GM19099 (cell line): ENCODE measurements around the gene SYTL1.

Experiments used
- POLR2A ChIP-seq: IDR thresholded peaks from 3 replicates; pipeline ENCODE4 v1.6.1; 2011; ENCODE audit warnings: low read depth; ENCODE audit not compliant: insufficient read length; ENCODE audit errors: extremely low read depth

The SYTL1 gene

GRCh38 chr1:27360159-27361043 lies 18.6 kb downstream of the SYTL1 start:
- no peak for TF ChIP-seq POLR2A

GRCh38 chr1:27361044-27361402 lies 19.2 kb downstream of the SYTL1 start:
- no peak for TF ChIP-seq POLR2A

- TF ChIP-seq POLR2A = no peak
These were observed 19.7 kb downstream of the SYTL1 start for GRCh38 chr1:27361553-27361952.

- no peak for TF ChIP-seq POLR2A
These were observed 22.2 kb downstream of the SYTL1 start for GRCh38 chr1:27363766-27364695.

- TF ChIP-seq POLR2A = no peak
These were observed 23.0 kb downstream of the SYTL1 start for GRCh38 chr1:27364696-27365371.

- TF ChIP-seq POLR2A = peak; percentile 37
These were observed 23.7 kb downstream of the SYTL1 start for GRCh38 chr1:27365372-27366112.

GRCh38 chr1:27366113-27366410 lies 24.2 kb downstream of the SYTL1 start:
- no peak for TF ChIP-seq POLR2A

GRCh38 chr1:27366411-27367159 lies 24.8 kb downstream of the SYTL1 start, which contains the start of gene MAP3K6:
TSS of gene MAP3K6 (minus strand) at chr1:27366961. CDS start at chr1:27366597, 364 bp downstream.
- no peak for TF ChIP-seq POLR2A

- no peak for TF ChIP-seq POLR2A
These were observed 25.4 kb downstream of the SYTL1 start for GRCh38 chr1:27367160-27367650.

- no peak for TF ChIP-seq POLR2A
These were observed 27.2 kb downstream of the SYTL1 start for GRCh38 chr1:27368869-27369582.

- no peak for TF ChIP-seq POLR2A
These were observed 30.4 kb downstream of the SYTL1 start for GRCh38 chr1:27372022-27372807.
